Kidney glomerular epithelial cell (primary cell): ENCODE measurements around the gene RTBDN.

ENCODE experiments used
- DNase-seq: peaks from one replicate; lab custom pipeline; 2025; lab: John Stamatoyannopoulos, UW

The RTBDN gene

DNA sequence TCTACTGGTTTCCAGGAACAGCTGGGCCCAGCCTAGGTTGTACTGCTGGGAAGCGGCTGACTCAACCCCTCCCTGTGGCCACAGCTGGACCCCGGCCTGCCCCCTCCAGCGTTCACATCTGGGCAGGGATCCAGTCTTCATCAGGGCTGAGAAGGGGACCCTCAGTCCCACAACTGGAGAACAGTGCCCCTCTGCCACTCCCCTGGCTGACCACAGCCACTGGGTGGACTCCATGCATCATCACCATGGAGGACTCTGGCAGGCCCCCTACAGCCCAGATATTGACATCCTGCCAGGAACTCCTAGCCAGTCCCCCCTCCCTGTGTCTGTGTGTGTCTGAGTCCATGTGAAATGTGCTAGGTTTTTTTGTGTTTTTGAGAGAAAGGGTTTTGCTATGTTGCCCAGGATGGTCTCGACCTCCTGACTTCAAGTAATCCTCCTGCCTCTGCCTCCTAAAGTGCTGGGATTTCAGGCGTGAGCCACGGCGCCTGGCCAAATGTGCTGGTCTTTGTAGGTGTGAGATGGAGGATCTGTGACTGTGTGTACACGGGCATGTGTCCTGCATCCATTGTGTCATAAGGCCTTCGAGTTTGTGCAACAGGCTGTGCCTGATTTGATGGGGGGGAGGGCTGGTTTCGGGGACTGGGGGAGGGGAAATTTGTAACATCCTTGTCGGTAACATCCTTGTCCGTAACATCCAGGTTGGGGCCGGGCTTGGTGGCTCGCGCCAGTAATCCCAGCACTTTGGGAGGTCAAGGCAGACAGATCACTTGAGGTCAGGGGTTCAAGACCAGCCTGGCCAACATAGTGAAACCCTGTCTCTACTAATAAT, 55.0 kb downstream of the RTBDN start:
- DNase-seq, result peak; percentile 23

DNA sequence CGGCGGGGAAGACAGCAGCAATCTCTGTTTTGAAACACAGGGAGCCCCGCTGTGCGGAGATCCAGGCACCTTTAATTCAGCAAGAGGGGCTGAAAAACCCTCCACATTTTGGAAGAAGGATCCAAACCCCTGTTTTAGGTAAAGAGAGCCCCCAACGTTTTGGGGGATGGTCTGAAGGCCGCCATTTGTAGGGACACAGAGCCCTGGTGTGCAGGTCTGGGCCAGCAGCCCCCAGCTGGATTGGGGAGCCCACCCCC, 55.5 kb downstream of the RTBDN start:
- DNase-seq, result no peak

DNA sequence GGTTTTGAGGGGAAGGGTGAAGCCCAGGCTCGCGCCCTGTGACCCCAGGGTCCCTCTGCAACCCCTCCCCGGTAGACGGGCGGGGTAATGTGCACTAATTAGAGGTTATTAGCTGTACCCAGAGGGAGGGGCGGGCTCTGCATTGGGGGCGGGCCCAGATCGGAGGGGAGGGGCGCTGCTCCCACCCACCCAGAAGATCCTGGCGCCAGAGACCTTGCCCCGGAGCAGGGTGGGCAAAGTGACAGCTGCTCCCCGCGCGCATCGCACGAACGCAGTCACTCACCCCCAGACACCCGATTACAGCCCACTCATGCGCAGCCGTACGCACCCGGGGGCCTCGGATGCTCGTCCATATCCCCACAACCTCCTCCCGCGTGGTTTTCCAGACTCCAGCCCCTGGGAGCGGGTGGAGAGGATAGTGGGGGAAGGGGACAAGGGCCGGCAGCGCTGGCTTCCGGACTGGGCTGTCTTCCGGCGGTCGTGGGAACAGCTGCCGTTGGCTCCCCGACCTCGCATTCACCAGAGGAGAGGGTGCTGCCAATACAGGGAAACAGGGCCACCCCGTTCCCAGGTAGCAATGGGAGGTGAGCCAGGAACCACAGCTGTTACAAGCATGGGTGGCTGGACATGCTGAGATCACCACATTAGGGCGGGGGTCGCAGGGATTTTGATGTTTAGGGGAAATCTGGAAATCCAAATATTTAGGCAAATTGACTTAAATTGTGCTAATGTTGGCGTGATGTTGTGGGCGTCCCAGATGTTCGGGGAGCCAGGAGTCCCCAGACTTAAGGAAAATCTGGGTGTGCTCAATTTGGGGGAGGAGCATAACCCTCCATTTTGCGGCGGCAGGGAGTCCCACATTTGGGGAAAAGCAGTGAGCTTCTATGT, 56.1 kb downstream of the RTBDN start:
- DNase-seq, result peak; percentile 9

DNA sequence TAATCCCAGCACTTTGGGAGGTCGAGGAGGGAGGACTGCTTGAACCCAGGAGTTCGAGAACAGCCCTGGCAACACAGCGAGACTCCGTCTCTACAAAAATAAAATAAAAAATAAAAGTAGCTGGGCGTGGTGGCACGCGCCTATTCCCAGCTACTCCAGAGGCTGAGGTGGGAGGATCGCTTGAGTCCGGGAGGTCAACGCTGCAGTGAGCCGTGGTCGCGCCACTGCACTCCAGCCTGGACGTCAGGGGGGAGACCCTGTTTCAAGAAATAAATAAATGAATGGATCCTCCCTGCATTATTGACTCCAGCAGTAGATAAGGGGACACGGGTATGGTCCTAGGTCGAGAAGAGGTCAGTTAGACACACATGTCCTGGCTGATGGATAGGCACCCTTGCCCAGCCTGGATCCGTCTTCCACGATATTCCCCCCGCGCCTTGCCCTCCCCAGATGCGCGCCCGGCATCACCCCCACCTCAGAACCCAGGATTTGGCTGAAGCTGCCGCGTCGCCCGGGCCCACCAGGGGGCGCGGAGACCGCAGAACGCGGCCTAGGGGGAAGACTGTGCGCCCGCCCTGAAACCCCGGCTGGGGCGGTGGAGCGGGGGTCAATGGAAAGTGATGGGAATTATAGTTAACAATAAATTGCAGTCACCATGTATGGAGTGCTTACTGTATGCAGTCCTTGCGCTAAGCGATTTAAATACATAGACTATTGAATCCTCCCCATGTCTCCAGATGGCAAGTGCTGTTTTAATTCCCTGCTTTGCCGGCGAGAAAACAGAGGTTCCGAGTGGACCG, 57.0 kb downstream of the RTBDN start:
- DNase-seq, result peak; percentile 73
